ENCODE data around the gene STOML3.

- TF ChIP-seq CTCF (IDR thresholded peaks at IDR 0.05), result no peak
- no peak for TF ChIP-seq POLR2A (IDR thresholded peaks at IDR 0.05)
Observed at GRCh38 chr13:38943231-38943630, 47.4 kb downstream of the STOML3 start.

Measured in esophagus squamous epithelium (tissue), 4 donors.